ENCODE measurements around the gene IFNAR1.

DNA sequence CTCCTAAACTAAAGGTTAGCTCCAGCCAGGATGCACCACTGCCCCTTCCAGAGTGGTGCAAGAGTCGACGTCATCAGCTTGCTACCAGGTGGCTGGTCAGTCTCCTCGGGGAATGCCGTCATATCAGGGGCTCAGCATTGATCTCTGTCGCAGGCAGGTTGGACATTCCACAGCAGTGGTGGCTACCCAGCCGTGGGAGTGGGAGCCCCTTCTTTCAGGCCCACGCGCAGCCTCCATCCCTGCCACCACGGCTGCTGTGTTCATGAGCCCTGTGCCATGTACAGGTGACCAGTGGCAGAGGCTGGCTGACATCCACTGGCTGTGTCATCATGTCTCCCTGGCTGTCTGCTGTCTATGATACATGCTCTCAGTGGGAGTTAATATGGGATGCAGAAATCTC, 33.1 kb upstream of the IFNAR1 start:
- TF ChIP-seq, protein P1, sequence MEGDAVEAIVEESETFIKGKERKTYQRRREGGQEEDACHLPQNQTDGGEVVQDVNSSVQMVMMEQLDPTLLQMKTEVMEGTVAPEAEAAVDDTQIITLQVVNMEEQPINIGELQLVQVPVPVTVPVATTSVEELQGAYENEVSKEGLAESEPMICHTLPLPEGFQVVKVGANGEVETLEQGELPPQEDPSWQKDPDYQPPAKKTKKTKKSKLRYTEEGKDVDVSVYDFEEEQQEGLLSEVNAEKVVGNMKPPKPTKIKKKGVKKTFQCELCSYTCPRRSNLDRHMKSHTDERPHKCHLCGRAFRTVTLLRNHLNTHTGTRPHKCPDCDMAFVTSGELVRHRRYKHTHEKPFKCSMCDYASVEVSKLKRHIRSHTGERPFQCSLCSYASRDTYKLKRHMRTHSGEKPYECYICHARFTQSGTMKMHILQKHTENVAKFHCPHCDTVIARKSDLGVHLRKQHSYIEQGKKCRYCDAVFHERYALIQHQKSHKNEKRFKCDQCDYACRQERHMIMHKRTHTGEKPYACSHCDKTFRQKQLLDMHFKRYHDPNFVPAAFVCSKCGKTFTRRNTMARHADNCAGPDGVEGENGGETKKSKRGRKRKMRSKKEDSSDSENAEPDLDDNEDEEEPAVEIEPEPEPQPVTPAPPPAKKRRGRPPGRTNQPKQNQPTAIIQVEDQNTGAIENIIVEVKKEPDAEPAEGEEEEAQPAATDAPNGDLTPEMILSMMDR (IDR thresholded peaks at IDR 0.05): no peak
- no peak for TF ChIP-seq POLR2A (IDR thresholded peaks at IDR 0.05)
- TF ChIP-seq POLR2AphosphoS5 (IDR thresholded peaks at IDR 0.05; ENCODE audit: insufficient read depth in 1 of 2, low read depth in 1 of 2): no peak
